ENCODE data around the gene URM1.
"Not testable (repeated sequence)": the region's sequence is repeated elsewhere in the genome, so short reads cannot be mapped to it uniquely, and the experiment has no call there.

Gene URM1

DNA sequence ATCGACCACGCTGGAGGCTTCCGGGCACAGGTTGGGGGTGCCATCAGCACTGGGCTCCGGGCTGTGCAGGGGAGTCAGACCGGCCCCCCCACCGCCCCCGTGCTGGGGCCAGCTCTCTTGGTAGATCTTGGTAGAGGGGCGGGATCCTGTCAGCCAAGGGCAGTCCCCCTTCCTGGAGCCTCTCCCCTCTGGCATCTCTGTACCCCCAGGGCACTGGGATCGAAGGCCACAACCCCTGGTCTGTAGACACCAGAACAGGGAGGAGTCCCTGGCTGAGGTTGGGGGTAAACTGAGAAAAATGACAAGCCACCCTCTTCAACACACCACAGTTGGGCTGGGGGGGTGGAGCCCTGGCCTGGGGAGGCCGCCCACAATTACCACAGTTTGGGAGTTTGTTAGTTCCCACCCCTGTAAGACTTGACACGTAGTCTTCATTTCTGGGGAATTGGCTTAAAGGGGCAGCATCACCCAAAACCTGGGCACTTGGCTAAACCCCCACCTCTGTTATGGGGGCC, 50.4 kb downstream of the URM1 start:
- H3K4me3 ChIP-seq (ENCODE audit: low read depth, low read length): peak overlapping the region; percentile 89
- DNase-seq (ENCODE audit: low read depth): no peak

DNA sequence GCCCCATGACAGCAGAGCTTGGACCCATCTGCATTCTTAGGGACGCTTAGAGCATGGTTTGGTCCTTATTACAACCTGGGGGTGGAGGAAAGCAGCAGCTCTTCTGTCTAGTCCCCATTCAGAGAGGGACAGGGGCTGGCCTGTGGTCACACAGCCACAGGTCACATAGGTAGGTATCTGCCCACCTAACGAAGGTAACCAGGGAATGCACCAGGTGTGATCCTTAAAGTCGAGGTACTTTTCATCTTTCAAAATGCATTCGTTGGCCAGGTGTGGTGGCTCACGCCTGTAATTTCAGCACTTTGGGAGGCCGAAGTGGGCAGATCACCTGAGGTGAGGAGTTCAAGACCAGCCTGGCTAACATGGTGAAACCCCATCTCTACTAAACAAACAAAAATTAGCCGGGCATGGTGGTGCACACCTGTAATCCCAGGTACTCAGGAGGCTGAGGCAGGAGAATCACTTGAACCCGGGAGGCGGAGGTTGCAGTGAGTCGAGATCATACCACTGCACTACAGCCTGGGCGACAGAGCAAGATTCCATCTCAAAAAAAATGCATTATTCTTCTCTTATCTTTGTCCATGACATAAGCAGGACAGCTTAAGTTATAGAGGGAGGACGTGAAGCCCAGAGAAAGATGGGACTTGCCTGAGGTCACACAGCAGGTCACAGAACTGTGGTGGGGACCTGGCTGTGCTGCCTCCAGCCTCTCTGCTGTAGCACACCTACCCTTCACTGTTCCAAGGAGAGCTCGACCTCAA, 51.0 kb downstream of the URM1 start:
- peak overlapping the region; percentile 89 for H3K4me3 ChIP-seq (ENCODE audit: low read depth, low read length)
- not testable (repeated sequence) for DNase-seq (ENCODE audit: low read depth)

DNA sequence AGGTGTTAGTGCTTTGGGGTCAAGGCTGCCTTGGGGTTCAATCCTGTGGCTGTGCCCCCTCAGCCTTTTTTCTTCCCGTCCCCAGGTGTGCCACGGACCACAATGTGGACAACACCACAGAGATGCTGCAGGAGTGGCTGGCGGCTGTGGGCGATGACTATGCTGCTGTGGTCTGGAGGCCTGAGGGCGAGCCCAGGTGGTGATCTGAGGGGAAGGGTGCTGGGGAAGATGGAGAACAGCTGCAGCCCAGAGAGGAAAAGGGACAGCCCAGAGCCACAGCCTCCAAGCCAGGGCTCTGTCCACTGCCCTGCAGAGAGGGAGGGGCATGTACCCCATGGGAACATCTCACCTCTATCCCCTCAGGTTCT, 51.6 kb downstream of the URM1 start:
- H3K4me3 ChIP-seq (ENCODE audit: low read depth, low read length): no peak overlapping the region
- DNase-seq (ENCODE audit: low read depth): no peak

DNA sequence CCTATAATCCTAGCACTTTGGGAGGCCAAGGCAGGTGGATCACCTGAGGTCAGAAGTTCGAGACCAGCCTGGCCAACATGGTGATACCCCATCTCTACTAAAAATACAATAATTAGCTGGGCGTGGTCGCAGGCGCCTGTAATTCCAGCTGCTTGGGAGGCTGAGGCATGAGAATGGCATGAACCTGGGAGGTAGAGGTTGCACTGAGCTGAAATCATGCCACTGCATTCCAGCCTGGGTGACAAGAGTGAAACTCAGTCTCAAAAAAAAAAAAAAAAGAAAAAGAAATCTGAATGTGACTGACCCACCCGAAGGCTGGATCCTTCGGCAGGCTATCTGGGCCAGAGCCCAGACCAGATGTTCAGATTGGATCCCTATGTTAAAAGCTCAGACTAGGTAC, 52.2 kb downstream of the URM1 start:
- not testable (repeated sequence) for DNase-seq (ENCODE audit: low read depth); H3K4me3 ChIP-seq (ENCODE audit: low read depth, low read length)

DNA sequence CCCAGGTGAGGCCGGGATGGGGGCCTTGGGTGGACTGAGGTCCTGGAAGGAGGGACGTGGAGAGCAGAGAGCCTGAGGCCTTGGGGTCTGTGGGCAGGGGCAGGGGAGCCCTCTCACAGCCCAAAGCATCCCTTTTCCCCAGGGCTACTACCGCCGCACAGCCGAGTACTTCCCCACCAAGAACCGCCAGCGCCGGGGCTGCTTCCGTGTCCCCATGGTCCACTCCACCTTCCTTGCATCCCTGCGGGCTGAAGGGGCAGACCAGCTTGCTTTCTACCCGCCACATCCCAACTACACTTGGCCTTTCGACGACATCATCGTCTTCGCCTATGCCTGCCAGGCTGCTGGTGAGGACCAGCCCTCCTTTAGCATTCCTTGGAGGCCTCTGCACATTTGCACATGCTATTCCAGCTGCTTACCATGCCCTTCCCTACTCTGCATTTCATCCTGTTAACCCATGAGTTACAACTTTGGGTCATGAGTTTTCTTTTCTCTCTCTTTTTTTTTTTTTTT, 53.1 kb downstream of the URM1 start:
- no peak overlapping the region for H3K4me3 ChIP-seq (ENCODE audit: low read depth, low read length)
- no peak for DNase-seq (ENCODE audit: low read depth)

DNA sequence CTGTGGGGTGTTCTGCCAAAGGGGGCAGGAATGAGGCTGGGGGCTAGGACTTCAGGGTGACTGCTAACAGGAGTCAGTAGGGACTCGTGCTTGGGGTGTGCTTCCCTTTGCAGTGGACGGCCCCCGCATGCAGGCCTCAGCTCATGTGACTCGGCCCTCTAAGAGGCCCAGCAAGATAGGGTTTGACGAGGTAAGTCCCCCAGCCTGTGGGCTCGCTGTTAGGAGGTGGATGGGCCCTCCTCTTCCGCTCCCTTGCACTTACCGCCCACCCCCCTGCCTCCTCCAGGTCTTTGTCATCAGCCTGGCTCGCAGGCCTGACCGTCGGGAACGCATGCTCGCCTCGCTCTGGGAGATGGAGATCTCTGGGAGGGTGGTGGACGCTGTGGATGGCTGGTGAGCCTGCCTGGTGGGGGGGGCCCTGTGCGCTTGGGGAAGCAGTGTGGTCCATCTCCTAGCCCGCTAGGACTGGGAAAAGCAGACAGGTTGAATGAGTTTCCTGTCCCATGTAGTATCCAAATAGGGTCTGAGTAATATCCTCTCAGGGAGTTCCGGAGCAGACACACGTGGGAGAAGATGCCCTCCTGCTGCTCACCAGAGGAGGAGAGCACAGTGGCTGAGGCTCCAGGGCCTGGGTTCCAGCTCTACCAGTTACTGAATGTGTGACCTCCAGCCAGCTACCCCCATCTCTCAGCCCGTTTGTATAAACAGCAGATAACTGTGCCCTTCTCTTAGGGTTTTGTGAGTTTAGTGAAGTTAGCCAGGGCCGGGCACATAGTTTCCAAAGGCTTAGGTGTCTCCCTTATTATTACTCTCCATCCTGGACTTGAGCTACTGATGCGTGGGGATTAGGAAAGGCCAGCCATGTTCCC, 57.7 kb downstream of the URM1 start:
- H3K4me3 ChIP-seq (ENCODE audit: low read depth, low read length): no peak overlapping the region

GRCh38 chr9:128429513-128430086, 58.4 kb downstream of the URM1 start:
- no peak overlapping the region for H3K4me3 ChIP-seq (ENCODE audit: low read depth, low read length)
- no peak for DNase-seq (ENCODE audit: low read depth)

More for the DNA sequence above, 57.7 kb downstream of the URM1 start:
- no peak for DNase-seq (ENCODE audit: low read depth)

GRCh38 chr9:128431207-128431606, 60.0 kb downstream of the URM1 start:
- no peak overlapping the region for H3K4me3 ChIP-seq (ENCODE audit: low read depth, low read length)
- DNase-seq (ENCODE audit: low read depth): no peak

- H3K4me3 ChIP-seq (ENCODE audit: low read depth, low read length): no peak overlapping the region
- no peak for DNase-seq (ENCODE audit: low read depth)
These were observed 63.2 kb downstream of the URM1 start for GRCh38 chr9:128434340-128434739.

DNA sequence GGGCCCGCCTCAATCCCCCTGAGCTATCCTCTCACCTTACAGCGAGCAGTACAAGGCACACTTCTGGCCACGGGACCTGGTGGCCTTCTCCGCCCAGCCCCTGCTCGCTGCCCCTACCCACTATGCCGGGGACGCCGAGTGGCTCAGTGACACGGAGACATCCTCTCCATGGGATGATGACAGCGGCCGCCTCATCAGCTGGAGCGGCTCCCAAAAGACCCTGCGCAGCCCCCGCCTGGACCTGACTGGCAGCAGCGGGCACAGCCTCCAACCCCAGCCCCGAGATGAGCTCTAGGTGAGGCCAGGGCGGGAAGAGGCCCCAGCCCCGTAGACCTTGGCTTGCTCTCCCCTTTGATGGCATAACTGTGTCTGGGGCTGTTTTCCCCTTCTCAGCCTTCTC, 64.4 kb downstream of the URM1 start:
- no peak overlapping the region for H3K4me3 ChIP-seq (ENCODE audit: low read depth, low read length)
- DNase-seq (ENCODE audit: low read depth): no peak

DNA sequence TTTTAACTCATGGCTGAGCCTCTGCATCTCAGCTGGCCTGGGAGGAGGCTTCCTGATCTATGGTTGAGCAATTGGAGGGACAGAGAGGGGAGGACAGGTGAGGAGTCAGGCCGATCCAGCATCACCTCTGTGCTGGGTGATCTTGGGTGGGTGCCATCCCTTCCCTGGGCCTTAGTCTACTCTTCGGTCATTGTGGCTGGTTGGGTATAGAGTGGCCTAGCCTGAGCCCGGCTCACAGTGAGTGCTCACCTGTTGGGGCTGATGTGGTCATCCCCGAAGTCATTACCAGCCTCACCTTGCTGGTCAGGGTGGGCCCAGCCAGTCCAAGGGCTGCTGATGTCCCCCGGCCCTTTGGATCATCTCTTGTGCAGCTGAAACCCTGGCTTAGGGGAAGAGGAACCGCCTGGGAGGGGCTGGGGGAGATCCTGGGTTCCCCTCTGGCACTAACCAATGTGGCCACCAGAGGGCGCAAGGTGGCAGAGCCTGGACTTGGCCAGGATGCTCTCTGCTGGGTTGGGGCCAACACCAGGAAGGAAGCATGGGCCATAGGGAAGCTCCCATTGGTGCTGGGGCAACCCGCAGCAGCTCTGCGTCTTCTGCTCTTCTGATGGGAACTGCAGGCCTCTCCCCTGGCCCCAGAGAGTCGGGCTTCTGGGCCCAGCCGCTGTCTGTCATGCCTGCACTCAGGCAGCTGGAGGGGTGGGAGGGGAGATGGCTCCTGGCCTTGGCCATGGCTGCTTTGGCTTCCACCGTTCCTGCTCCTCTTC, 67.4 kb downstream of the URM1 start:
- no peak overlapping the region for H3K4me3 ChIP-seq (ENCODE audit: low read depth, low read length)
- peak; percentile 27 for DNase-seq (ENCODE audit: low read depth)

DNA sequence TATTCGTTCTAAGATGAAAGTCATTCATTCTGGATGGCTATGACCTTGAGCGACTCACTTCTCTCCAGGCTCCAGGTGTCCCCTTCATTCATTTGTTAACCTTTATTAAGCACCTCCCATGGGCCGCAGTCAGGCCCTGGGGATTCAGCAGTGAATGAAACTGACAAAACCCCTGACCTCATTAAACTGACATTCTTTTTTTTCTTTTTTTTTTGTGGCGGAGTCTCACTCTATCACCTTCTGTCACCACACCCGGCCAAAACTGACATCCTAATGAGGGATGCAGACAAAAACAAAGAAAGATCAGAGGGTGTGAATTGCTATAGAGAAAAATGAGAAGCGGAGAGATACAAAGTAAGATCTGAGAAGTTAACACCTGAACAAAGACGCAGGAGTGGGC, 68.1 kb downstream of the URM1 start:
- H3K4me3 ChIP-seq (ENCODE audit: low read depth, low read length): no peak overlapping the region
- DNase-seq (ENCODE audit: low read depth): no peak
